ENCODE data around the gene TERT. TPM values are rescaled to one million over a fixed set of nuclear protein-coding genes. Genes with fewer than 3 reads are reported as not detected.

Gene TERT
- total and polyA plus RNA-seq, 12 donors: 0.29 TPM; not detected in 11

DNA sequence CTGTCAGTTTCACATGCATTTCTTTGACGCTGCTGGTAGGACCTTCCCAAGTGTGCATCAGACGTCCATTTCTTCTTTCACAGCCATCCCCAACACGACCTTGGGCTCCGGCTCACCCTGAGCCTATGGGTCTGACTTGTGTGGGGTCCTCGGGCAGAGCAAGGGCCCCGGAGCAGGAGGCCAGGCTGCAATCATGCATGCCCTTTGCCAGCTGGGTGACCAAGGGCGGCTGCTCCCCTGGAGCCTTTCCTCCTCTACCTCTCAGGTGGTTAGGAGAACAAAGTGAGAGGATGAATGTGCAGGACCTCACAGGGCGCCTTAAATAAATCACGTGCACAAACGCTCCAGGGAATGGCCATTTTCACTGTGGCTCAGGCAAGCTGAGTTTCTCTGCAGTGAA is 33.2 kb downstream of the TERT start:
- no peaks in the 10 kb centered on the region for H3K27me3 ChIP-seq
- intact Hi-C loops (cut with DNase I): no loop called here
- TF ChIP-seq CTCF (IDR thresholded peaks at IDR 0.05) (no peak), POLR2A (IDR thresholded peaks at IDR 0.05) (no peak)
- no peaks in the 10 kb centered on the region for H3K36me3 ChIP-seq (replicated peaks in 1 of 2)
- no peak overlapping the region for H3K27ac ChIP-seq
- no peak overlapping the region for H3K4me3 ChIP-seq
- DNase-seq: no peak
- WGBS, 4 donors: 77 to 89% (median 83%) methylated on average over 10 of the region's 10 CpGs
- H3K9me3 ChIP-seq (replicated peaks in 1 of 3): no peaks in the 10 kb centered on the region
- no peaks in the 10 kb centered on the region for H3K4me1 ChIP-seq (replicated peaks in 1 of 2)

- Histone ChIP-seq H3K4me3 (no peak overlapping the region), H3K27ac (no peak overlapping the region), H3K4me1 (replicated peaks in 1 of 2) (no peaks in the 10 kb centered on the region), H3K36me3 (replicated peaks in 1 of 2) (no peaks in the 10 kb centered on the region), H3K9me3 (replicated peaks in 1 of 3) (no peaks in the 10 kb centered on the region), H3K27me3 (no peaks in the 10 kb centered on the region)
- WGBS, 4 donors: 86 to 95% (median 91%) methylated on average over 9 to 23 of the region's 23 CpGs
- intact Hi-C loops (cut with DNase I): no loop called here
- TF ChIP-seq CTCF (IDR thresholded peaks at IDR 0.05) (no peak), POLR2A (IDR thresholded peaks at IDR 0.05) (no peak)
- DNase-seq: no peak
Measured at GRCh38 chr5:1259806-1260480, 34.9 kb downstream of the TERT start.

DNA sequence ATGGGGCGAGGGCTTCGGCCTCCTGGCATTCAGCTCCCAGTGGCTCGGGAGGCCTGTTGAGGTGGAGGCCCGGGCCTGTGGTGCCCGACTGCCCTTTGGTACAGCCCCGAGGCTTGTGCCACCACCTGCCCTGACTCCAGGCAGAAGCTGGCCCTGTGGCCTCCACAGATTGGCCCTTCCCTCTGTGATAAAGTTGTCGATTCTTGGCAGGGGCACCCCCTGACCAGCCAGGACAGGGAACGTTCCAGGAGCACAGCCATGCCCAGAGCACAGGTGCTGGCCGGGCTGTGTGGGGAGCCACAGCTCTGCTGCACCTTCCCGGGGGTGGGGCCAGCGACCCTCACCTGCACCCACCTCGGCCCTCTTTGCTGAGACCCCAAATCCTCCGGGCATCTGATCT is 37.0 kb downstream of the TERT start:
- DNase-seq: no peak

DNA sequence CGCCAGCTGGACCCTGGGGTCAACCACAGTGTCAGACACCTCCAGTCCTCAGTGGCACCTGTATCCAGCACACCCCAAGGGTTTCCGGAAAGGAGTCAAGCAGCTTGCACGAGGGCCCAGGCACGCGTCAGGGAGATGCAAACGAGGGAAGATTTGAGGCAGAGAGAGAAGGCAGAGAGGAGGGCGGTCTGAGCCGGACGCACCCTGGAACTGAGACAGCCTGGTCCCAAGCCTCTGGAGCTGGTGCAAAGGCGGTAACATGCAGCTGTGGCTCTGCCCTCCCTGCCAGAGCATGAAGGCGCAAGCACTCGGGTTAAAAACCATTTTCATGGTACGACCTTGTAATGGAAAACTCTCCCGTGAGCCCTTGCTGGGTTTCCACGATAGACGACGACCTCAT is 37.5 kb downstream of the TERT start:
- Histone ChIP-seq H3K4me1 (replicated peaks in 1 of 2) (no peaks in the 10 kb centered on the region), H3K4me3 (no peak overlapping the region), H3K36me3 (replicated peaks in 1 of 2) (no peaks in the 10 kb centered on the region), H3K27me3 (no peaks in the 10 kb centered on the region), H3K9me3 (replicated peaks in 1 of 3) (no peaks in the 10 kb centered on the region), H3K27ac (no peak overlapping the region)
- intact Hi-C loops (cut with DNase I): no loop called here
- TF ChIP-seq POLR2A (IDR thresholded peaks at IDR 0.05) (no peak), CTCF (IDR thresholded peaks at IDR 0.05) (no peak)
- 68 to 85% (median 78%) methylated on average over 16 to 17 of the region's 17 CpGs for WGBS, 4 donors
- DNase-seq: no peak

More for the DNA sequence above, 37.0 kb downstream of the TERT start:
- no peaks in the 10 kb centered on the region for H3K4me1 ChIP-seq (replicated peaks in 1 of 2)
- TF ChIP-seq POLR2A (IDR thresholded peaks at IDR 0.05) (no peak), CTCF (IDR thresholded peaks at IDR 0.05) (no peak)
- H3K4me3 ChIP-seq: no peak overlapping the region
- 80 to 91% (median 85%) methylated on average over 11 to 13 of the region's 13 CpGs for WGBS, 4 donors
- intact Hi-C loops (cut with DNase I): no loop called here
- no peaks in the 10 kb centered on the region for H3K9me3 ChIP-seq (replicated peaks in 1 of 3)
- no peaks in the 10 kb centered on the region for H3K27me3 ChIP-seq
- no peaks in the 10 kb centered on the region for H3K36me3 ChIP-seq (replicated peaks in 1 of 2)
- H3K27ac ChIP-seq: no peak overlapping the region
